ENCODE measurements around the gene CASP9.

GRCh38 chr1:15485636-15486035 lies 38.4 kb downstream of the CASP9 start:
- TF ChIP-seq, protein P1, sequence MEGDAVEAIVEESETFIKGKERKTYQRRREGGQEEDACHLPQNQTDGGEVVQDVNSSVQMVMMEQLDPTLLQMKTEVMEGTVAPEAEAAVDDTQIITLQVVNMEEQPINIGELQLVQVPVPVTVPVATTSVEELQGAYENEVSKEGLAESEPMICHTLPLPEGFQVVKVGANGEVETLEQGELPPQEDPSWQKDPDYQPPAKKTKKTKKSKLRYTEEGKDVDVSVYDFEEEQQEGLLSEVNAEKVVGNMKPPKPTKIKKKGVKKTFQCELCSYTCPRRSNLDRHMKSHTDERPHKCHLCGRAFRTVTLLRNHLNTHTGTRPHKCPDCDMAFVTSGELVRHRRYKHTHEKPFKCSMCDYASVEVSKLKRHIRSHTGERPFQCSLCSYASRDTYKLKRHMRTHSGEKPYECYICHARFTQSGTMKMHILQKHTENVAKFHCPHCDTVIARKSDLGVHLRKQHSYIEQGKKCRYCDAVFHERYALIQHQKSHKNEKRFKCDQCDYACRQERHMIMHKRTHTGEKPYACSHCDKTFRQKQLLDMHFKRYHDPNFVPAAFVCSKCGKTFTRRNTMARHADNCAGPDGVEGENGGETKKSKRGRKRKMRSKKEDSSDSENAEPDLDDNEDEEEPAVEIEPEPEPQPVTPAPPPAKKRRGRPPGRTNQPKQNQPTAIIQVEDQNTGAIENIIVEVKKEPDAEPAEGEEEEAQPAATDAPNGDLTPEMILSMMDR (conservative IDR thresholded peaks at IDR 0.05; ENCODE audit: low read depth, low read length), result no peak
- TF ChIP-seq EZH2 (IDR thresholded peaks at IDR 0.05; ENCODE audit: low read length, unreplicated experiment) (no peak), EZH2phosphoT487 (IDR thresholded peaks at IDR 0.05; ENCODE audit: borderline replicate concordance, low read length) (no peak)
